B cell (primary cell): Measurements from ENCODE around the gene HMOX1. TPM values are rescaled to one million over a fixed set of nuclear protein-coding genes. Genes with fewer than 3 reads are reported as not detected.

Source experiments
- ATAC-seq: fragments of 200-7000 bp; cut with Tn5 transposase; one replicate; pipeline ENCODE4 v1.10.0; 2021; ENCODE audit warnings: low read depth, mild to moderate bottlenecking, moderate number of reproducible peaks, moderate library complexity
- CTCF ChIA-PET: fragments of 350-600 bp; sonication (Branson Sonifier 250); formaldehyde crosslinking; loops from one replicate; lab custom pipeline; 2021; ENCODE audit warnings: antibody characterized with exemption, inconsistent platforms; lab: Charles Lee
- POLR2A ChIA-PET: fragments of 350-600 bp; sonication (Branson Sonifier 250); formaldehyde crosslinking; loops from one replicate; lab custom pipeline; 2021; ENCODE audit warnings: antibody characterized with exemption; lab: Charles Lee
- DNase-seq: peaks from one replicate; pipeline ENCODE4 v3.0.0; 2013
- H2AFZ ChIP-seq: 2 replicates; pipeline ENCODE4 v1.6.1; 2012; ENCODE audit warnings: mild to moderate bottlenecking, low read depth, low read length; ENCODE audit not compliant: insufficient read depth, poor library complexity, severe bottlenecking
- H3K27ac ChIP-seq, 2 donors: 1 replicate in 1 of 2; 2 replicates in 1 of 2; pipeline ENCODE4 v1.5.1; 2012 to 2013; ENCODE audit warnings: low read length in 2 of 2, mild to moderate bottlenecking in 2 of 2, moderate library complexity in 1 of 2
- H3K27me3 ChIP-seq, 4 experiments: fragments of 200-600 bp in 1 of 4; sonication (generic) in 1 of 4; replicated peaks in 1 of 4; 1 replicate in 2 of 4; 2 replicates in 2 of 4; pipeline versions ENCODE4 v1.6.1 to v1.7.0; 2013 to 2016; ENCODE audit warnings: low read length in 3 of 4, mild to moderate bottlenecking in 2 of 4, mixed read lengths in 1 of 4, moderate library complexity in 1 of 4; ENCODE audit not compliant: insufficient read depth in 4 of 4, control insufficient read depth in 3 of 4; ENCODE audit errors: control extremely low read depth in 1 of 4
- H3K36me3 ChIP-seq, 2 experiments: replicated peaks in 1 of 2; 1 replicate in 1 of 2; 2 replicates in 1 of 2; pipeline versions ENCODE4 v1.6.1 to v1.7.1; 2013; ENCODE audit warnings: low read length in 1 of 2; ENCODE audit not compliant: insufficient read depth in 2 of 2, control insufficient read depth in 1 of 2; ENCODE audit errors: control extremely low read depth in 1 of 2, extremely low read depth in 1 of 2
- H3K4me1 ChIP-seq, 2 donors: fragments of 200-600 bp in 1 of 2; sonication (generic) in 1 of 2; 1 replicate in 1 of 2; 2 replicates in 1 of 2; pipeline versions ENCODE4 v1.5.1 to v1.6.1; 2013 to 2017; ENCODE audit warnings: low read length in 2 of 2; ENCODE audit not compliant: control insufficient read depth in 2 of 2, insufficient read depth in 2 of 2
- H3K4me2 ChIP-seq: replicated peaks from 2 replicates; pipeline ENCODE3; 2012; ENCODE audit warnings: mild to moderate bottlenecking, low read depth, low read length; ENCODE audit not compliant: poor library complexity, severe bottlenecking
- H3K4me3 ChIP-seq, 5 experiments: fragments of 200-600 bp in 1 of 5; sonication (generic) in 1 of 5; 1 replicate in 3 of 5; 2 replicates in 2 of 5; pipeline versions ENCODE4 v1.5.1 to v1.7.0; 2011 to 2016; ENCODE audit warnings: low read length in 4 of 5, mild to moderate bottlenecking in 4 of 5, low read depth in 2 of 5, control low read depth in 1 of 5, moderate library complexity in 1 of 5; ENCODE audit not compliant: insufficient read depth in 1 of 5; ENCODE audit errors: control extremely low read depth in 1 of 5, extremely low read depth in 1 of 5
- H3K79me2 ChIP-seq: fragments of 200-600 bp; sonication (generic); one replicate; pipeline ENCODE4 v1.6.0; 2016; ENCODE audit warnings: low read length; ENCODE audit not compliant: control insufficient read depth, insufficient read depth
- H3K9ac ChIP-seq: fragments of 200-600 bp; sonication (generic); 2 replicates; pipeline ENCODE4 v1.6.1; 2017; ENCODE audit warnings: mild to moderate bottlenecking, low read length, moderate library complexity
- H3K9me3 ChIP-seq, 3 donors: one replicate each; pipeline versions ENCODE4 v1.6.1 to v1.7.1; 2013; ENCODE audit warnings: low read length in 2 of 3; ENCODE audit not compliant: control insufficient read depth in 2 of 3, insufficient read depth in 1 of 3; ENCODE audit errors: control extremely low read depth in 1 of 3
- H4K20me1 ChIP-seq: 2 replicates; pipeline ENCODE4 v1.6.0; 2012; ENCODE audit warnings: mild to moderate bottlenecking, low read length; ENCODE audit not compliant: insufficient read depth, control insufficient read depth, poor library complexity, severe bottlenecking
- H3K27ac Mint-ChIP-seq: one replicate; pipeline ENCODE4 v1.8.0; 2021; ENCODE audit warnings: mixed read lengths
- H3K27me3 Mint-ChIP-seq: one replicate; pipeline ENCODE4 v1.8.0; 2021; ENCODE audit warnings: mixed read lengths
- H3K4me1 Mint-ChIP-seq: one replicate; pipeline ENCODE4 v1.8.0; 2021; ENCODE audit warnings: mixed read lengths
- H3K4me3 Mint-ChIP-seq: one replicate; pipeline ENCODE4 v1.8.0; 2021; ENCODE audit warnings: mixed read lengths
- H3K9me3 Mint-ChIP-seq: one replicate; pipeline ENCODE4 v1.8.0; 2022; ENCODE audit warnings: mixed read lengths; ENCODE audit not compliant: insufficient read depth
- CTCF ChIP-seq: fragments of 200-600 bp; IDR thresholded peaks from one replicate; pipeline ENCODE4 v1.8.0; 2022; ENCODE audit warnings: antibody characterized with exemption, mild to moderate bottlenecking
- EZH2 ChIP-seq: IDR thresholded peaks from 2 replicates; pipeline ENCODE4 v1.6.1; 2012; ENCODE audit warnings: borderline replicate concordance, low read depth, mild to moderate bottlenecking, moderate library complexity, low read length; ENCODE audit not compliant: insufficient read depth, poor library complexity, severe bottlenecking
- WGBS: methylation state at CpG from one replicate; pipeline ENCODE4 v1.1.5; 2013; ENCODE audit warnings: missing lambda C conversion rate; ENCODE audit not compliant: insufficient coverage; 5-methylcytosine and 5-hydroxymethylcytosine counted together
- intact Hi-C: fragments of 100-400 bp; cut with micrococcal nuclease; formaldehyde crosslinking; loops from one replicate; pipeline ENCODE4 v1.10.0; 2022
- polyA plus RNA-seq: library from polyadenylated mRNA; depleted of rRNA; stranded (reverse); fragments of >200 nt; gene quantifications from 2 replicates; pipeline ENCODE4 v1.2.3, GENCODE V29; 2012
- total RNA-seq, 2 donors: library from RNA; stranded (reverse); fragments of 120-200 nt in 1 of 2; gene quantifications; 1 replicate in 1 of 2; 2 replicates in 1 of 2; pipeline versions ENCODE4 v1.2.3 to v1.2.4, GENCODE V29; 2013 to 2022

HMOX1 gene
- total and polyA plus RNA-seq, 2 donors (not counting 1 experiment from before 2014, with no cell fraction given), result 9.4 to 21.9 TPM

GRCh38 chr22:35418088-35418487 lies 37.2 kb downstream of the HMOX1 start:
- POLR2A ChIA-PET, result no interaction called here
- no peaks in the 10 kb centered on the region for H3K9me3 Mint-ChIP-seq

GRCh38 chr22:35418731-35419130 lies 37.8 kb downstream of the HMOX1 start:
- POLR2A ChIA-PET, result no interaction called here
- H3K9me3 Mint-ChIP-seq, result no peaks in the 10 kb centered on the region
- intact Hi-C loops, result no loop called here

More at GRCh38 chr22:35418088-35418487, 37.2 kb downstream of the HMOX1 start:
- no peak overlapping the region for H3K4me2 ChIP-seq
- Mint-ChIP-seq H3K27ac (no peak overlapping the region), H3K4me3 (no peak overlapping the region), H3K27me3 (no peaks in the 10 kb centered on the region), H3K4me1 (peaks cover 5% of the 10 kb centered on the region)
- CTCF ChIA-PET, result interaction anchor here (1.1 to 3.1 kb wide), 2 partner anchors 13 to 67 kb away, joined by 3 to 8 read pairs; no protein-coding TSS in a partner anchor
- peaks cover 0 to 4% of the 10 kb centered on the region in 2 donors for H3K4me1 ChIP-seq
- no peaks in the 10 kb centered on the region for H3K9me3 ChIP-seq
- peaks cover 27% of the 10 kb centered on the region for H3K79me2 ChIP-seq
- 94% methylated on average over 3 of the region's 8 CpGs for WGBS
- H3K27ac ChIP-seq, result no peak overlapping the region
- DNase-seq (no peak), ATAC-seq (no peak)
- TF ChIP-seq EZH2, result no peak
- no peak for TF ChIP-seq CTCF
- H3K9ac ChIP-seq, result no peak overlapping the region
- H3K27me3 ChIP-seq, result no peaks in the 10 kb centered on the region
- peaks cover 7 to 99% of the 10 kb centered on the region in 2 experiments for H3K36me3 ChIP-seq
- H3K4me3 ChIP-seq, result no peak overlapping the region
- intact Hi-C loops, result no loop called here
- H4K20me1 ChIP-seq, result peaks cover 14% of the 10 kb centered on the region
- no peak overlapping the region for H2AFZ ChIP-seq

More at GRCh38 chr22:35418731-35419130, 37.8 kb downstream of the HMOX1 start:
- no peak overlapping the region for H2AFZ ChIP-seq
- H3K36me3 ChIP-seq, result peaks cover 7 to 99% of the 10 kb centered on the region in 2 experiments
- CTCF ChIA-PET, result interaction anchor here (0.7 to 3.1 kb wide), 3 partner anchors 12 to 167 kb away, joined by 3 to 8 read pairs (median 6); no protein-coding TSS in a partner anchor
- peaks cover 22% of the 10 kb centered on the region for H3K79me2 ChIP-seq
- WGBS, result 100% methylated on average over 2 of the region's 3 CpGs
- peaks cover 0 to 3% of the 10 kb centered on the region in 2 donors for H3K4me1 ChIP-seq
- H3K27me3 ChIP-seq, result no peaks in the 10 kb centered on the region
- no peak overlapping the region for H3K27ac ChIP-seq
- peaks cover 3% of the 10 kb centered on the region for H3K4me1 Mint-ChIP-seq
- no peak overlapping the region for H3K9ac ChIP-seq
- H4K20me1 ChIP-seq, result peaks cover 17% of the 10 kb centered on the region
- no peak overlapping the region for H3K4me3 Mint-ChIP-seq
- ATAC-seq, result no peak
- no peak overlapping the region for H3K4me2 ChIP-seq
- TF ChIP-seq EZH2 (no peak), CTCF (no peak)
- DNase-seq, result no peak
- no peak overlapping the region for H3K27ac Mint-ChIP-seq
- H3K27me3 Mint-ChIP-seq, result no peaks in the 10 kb centered on the region
- no peak overlapping the region for H3K4me3 ChIP-seq
- no peaks in the 10 kb centered on the region for H3K9me3 ChIP-seq
